Measurements from ENCODE around the gene PRPF6. TPM values are rescaled to one million over a fixed set of nuclear protein-coding genes. Genes with fewer than 3 reads are reported as not detected.

The PRPF6 gene
- total and polyA plus RNA-seq, 2 of the 13 experiments (the other 11 are each of a cell fraction or from before 2014, with no cell fraction given) = 63.7 to 101 TPM

GRCh38 chr20:64036346-64037198 is 55.6 kb downstream of the PRPF6 start (continued):
- TF ChIP-seq REST (IDR thresholded peaks at IDR 0.05; ENCODE audit: borderline replicate concordance in 1 of 2, low read depth in 1 of 2, low read length in 2 of 2) = no peak
- no peak; the same call in 1 of the 2 replicates for TF ChIP-seq NCOA2 (CRISPR knock-in tag; IDR thresholded peaks at IDR 0.05)
- TF ChIP-seq STAT5B (CRISPR knock-in tag; IDR thresholded peaks at IDR 0.05) = no peak
- TF ChIP-seq KDM1A (CRISPR knock-in tag; IDR thresholded peaks at IDR 0.05) = no peak
- TF ChIP-seq ZNF232 (CRISPR knock-in tag; IDR thresholded peaks at IDR 0.05; ENCODE audit: borderline replicate concordance) = peak; percentile 11; the same call in 1 of the 2 replicates
- no peak; the same call in 1 of the 2 replicates for TF ChIP-seq ZNF180 (CRISPR knock-in tag; IDR thresholded peaks at IDR 0.05; ENCODE audit: borderline replicate concordance, low read depth)
- peak; percentile 10; the same call in 1 of the 2 replicates for TF ChIP-seq ZBTB26 (CRISPR knock-in tag; IDR thresholded peaks at IDR 0.05; ENCODE audit: borderline replicate concordance)
- no peak for TF ChIP-seq ZNF446 (CRISPR knock-in tag; IDR thresholded peaks at IDR 0.05)
- TF ChIP-seq PAXIP1 (CRISPR knock-in tag; conservative IDR thresholded peaks at IDR 0.05) = no peak
- no peak; the same call in 1 of the 2 replicates for TF ChIP-seq ZNF678 (CRISPR knock-in tag; IDR thresholded peaks at IDR 0.05)
- no peak; the same call in 1 of the 2 replicates for TF ChIP-seq MATR3 (CRISPR knock-in tag; IDR thresholded peaks at IDR 0.05)
- no peak; the same call in 1 of the 2 replicates for TF ChIP-seq ZNF704 (CRISPR knock-in tag; IDR thresholded peaks at IDR 0.05; ENCODE audit: borderline replicate concordance)
- TF ChIP-seq ZNF362 (CRISPR knock-in tag; IDR thresholded peaks at IDR 0.05; ENCODE audit: borderline replicate concordance) = no peak
- TF ChIP-seq ERF (CRISPR knock-in tag; IDR thresholded peaks at IDR 0.05) = no peak; the same call in 1 of the 2 replicates
- TF ChIP-seq ZNF431 (CRISPR knock-in tag; IDR thresholded peaks at IDR 0.05; ENCODE audit: borderline replicate concordance, low read depth) = no peak
- no peak for TF ChIP-seq ZBTB1 (CRISPR knock-in tag; IDR thresholded peaks at IDR 0.05; ENCODE audit: borderline replicate concordance)
- peak; percentile 76 for TF ChIP-seq ZNF891 (CRISPR knock-in tag; IDR thresholded peaks at IDR 0.05)

Measured in HepG2 (cell line).